AG10803 (cell line): ENCODE results near the gene BICDL2.

Experiments used
- DNase-seq: peaks from one replicate; pipeline ENCODE4 v3.0.0; 2010; ENCODE audit warnings: low read depth
- H3K4me3 ChIP-seq: 2 replicates; pipeline ENCODE4 v1.5.1; 2011; ENCODE audit warnings: mild to moderate bottlenecking, low read length, control low read depth
- TF ChIP-seq, protein P1 (sequence below): conservative IDR thresholded peaks from 2 replicates; pipeline ENCODE4 v1.5.1; 2011; ENCODE audit warnings: mild to moderate bottlenecking, low read length, control low read depth, inconsistent platforms

The BICDL2 gene

DNA sequence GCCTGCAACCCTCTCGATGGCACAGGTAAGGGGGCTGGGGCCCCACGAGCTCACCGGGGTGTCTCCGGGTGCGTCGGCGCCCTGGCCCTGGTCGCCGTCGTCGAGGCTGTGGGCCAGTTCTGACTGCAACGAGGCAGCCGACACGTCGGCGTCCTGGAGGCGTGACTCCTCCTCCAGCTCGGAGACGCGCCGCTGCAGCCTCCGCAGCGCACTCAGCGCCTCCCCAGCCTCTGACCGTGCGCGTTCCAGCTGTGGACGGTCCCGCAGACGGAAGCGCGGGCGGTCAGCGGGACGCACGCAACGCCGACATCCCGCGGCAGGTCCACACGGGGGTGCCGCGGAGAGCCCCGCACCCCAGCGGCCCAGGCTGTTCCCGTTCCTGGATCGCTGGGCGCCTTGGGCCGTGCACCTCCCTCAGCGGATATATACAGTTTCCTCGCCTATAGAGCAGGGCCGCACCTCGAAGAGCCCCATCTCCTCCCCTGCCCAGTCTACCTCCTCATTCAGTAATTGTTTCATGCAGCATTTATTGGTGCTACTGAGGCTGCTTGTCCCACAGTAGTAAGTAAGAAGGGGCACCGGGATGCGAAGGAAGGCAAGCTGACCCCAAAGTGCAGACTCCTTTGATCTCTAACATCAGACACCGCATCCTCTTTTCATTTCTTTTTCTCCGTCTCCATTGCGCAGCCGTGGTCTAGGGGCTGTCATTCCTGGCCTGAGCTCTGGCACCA, 7.1 kb downstream of the BICDL2 start:
- peak overlapping the region; percentile 7; the same call in 1 of the 2 replicates for H3K4me3 ChIP-seq
- peak; percentile 41 for DNase-seq
- TF ChIP-seq, protein P1, sequence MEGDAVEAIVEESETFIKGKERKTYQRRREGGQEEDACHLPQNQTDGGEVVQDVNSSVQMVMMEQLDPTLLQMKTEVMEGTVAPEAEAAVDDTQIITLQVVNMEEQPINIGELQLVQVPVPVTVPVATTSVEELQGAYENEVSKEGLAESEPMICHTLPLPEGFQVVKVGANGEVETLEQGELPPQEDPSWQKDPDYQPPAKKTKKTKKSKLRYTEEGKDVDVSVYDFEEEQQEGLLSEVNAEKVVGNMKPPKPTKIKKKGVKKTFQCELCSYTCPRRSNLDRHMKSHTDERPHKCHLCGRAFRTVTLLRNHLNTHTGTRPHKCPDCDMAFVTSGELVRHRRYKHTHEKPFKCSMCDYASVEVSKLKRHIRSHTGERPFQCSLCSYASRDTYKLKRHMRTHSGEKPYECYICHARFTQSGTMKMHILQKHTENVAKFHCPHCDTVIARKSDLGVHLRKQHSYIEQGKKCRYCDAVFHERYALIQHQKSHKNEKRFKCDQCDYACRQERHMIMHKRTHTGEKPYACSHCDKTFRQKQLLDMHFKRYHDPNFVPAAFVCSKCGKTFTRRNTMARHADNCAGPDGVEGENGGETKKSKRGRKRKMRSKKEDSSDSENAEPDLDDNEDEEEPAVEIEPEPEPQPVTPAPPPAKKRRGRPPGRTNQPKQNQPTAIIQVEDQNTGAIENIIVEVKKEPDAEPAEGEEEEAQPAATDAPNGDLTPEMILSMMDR: no peak

DNA sequence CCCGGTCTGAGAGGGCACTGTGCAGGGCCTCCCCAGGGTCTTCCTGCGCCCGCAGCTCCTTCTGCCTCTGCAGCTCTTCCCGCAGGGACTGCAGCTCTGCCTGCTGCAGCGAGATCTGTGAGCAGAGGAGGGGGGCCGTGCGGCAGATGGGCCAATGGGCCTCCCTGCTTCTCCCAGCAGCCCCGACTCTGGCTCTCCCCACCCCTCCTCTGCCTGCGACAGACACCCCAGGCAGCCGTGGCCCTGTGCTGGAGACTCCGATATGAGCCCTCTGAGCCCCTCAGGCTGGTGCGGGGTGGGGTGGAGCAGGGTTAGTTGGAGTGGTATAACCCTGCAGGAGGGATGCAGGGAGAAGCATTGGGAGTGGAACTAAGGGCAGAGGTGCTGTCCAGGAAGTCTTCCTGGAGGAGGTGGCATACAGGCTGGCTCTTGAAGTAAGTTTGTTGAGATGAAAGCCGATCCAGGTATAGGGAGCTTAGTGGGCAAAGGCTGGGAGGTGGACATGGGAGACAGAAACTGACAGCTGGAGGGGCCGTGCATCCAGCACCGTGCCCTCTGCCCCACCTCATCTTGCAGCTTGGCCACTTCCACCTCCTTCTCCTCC, 7.9 kb downstream of the BICDL2 start:
- H3K4me3 ChIP-seq: no peak overlapping the region
- DNase-seq: no peak
- TF ChIP-seq, protein P1: no peak

DNA sequence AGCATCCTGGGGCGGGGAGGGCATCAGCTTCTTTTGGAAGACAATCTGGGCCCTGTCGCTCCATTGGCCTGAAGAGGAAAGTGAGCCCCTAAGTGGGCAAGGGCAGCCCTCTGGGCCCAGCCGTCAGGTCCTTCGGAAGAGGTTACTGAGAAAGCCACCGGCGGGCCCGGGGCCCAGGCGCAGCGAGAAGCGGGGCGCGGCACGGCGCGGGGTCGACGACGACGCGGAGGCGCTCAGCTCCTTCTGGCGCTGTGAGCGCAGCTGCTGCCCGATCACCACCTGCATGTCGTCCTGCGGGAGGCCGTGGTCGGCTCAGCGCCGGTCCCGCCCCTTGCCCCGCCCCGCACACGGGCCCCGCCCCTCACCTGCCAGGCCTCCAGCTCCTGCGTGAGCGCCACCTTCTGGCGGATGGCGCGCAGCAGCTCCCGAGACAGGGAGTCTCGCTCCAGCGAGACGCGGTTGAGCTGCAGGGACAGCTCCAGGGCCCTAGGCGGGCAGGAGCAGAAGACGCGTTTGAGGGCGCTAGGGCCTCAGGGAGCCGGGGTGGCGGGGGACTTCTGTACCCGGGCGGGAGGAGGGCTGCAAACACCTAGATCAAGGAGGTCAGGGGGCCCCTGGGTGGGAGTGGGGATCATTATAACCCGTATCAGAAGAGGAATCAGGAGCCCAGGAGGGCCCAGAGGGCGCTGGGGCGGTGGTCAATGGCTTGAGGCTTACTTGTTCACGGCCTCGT, 8.6 kb downstream of the BICDL2 start:
- TF ChIP-seq, protein P1: peak; percentile 51
- peak; percentile 46 for DNase-seq
- H3K4me3 ChIP-seq: no peak overlapping the region

DNA sequence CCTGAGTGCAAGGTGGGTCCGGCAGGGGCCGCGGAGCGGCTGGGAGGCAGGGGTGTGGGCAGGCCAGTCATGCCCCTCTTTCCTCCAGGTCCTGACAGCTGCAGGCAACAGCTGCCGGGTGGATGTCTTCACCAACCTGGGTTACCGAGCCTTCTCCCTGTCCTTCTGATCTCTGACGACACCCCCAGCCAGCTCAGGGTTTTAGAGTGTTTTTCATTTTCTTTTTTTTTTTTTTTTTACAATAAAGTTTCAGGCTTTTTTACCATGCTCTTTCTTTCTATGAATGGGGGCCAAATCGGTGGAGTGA, 9.3 kb downstream of the BICDL2 start:
- no peak overlapping the region for H3K4me3 ChIP-seq
- TF ChIP-seq, protein P1: no peak
- no peak for DNase-seq

DNA sequence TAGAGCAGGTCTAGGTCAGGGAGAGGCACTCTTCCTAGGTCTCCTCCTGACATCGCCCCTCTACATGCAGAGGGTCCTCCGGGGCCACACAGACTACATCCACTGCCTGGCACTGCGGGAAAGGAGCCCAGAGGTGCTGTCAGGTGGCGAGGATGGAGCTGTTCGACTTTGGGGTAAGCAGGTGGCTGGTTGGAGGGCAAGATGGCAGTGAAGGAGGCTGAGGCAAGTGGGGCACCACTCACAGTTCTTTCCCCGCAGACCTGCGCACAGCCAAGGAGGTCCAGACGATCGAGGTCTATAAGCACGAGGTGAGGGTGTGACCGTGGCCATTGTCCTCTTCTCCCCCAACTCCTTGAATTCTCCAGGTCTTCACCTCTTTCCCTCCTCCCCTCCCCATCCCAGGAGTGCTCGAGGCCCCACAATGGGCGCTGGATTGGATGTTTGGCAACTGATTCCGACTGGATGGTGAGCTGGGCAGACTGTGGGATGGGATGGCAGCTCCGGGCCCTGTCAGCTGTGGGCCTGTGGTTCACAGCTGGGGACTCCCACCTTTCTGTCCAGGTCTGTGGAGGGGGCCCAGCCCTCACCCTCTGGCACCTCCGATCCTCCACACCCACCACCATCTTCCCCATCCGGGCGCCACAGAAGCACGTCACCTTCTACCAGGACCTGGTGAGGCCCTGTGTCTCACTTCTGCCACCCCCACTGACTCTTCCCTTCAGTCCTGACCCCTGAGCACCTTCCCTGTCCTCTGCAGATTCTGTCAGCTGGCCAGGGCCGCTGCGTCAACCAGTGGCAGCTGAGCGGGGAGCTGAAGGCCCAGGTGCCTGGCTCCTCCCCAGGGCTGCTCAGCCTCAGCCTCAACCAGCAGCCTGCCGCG, 9.9 kb downstream of the BICDL2 start:
- no peak for DNase-seq
- TF ChIP-seq, protein P1: no peak
- no peak overlapping the region for H3K4me3 ChIP-seq

DNA sequence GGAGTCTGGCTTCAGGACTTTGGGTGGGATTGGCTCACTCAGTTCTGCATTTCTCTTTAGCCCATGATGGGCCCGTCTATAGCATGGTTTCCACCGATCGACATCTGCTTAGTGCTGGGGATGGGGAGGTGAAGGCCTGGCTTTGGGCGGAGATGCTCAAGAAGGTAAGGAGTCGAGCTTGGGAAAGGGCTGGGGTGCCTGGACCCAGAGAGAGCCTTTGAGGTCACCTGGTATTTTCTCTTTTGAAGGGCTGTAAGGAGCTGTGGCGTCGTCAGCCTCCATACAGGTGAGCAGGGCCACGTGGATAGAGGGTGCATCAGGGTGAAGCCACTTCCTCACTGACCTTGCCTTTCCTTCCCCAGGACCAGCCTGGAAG, 10.8 kb downstream of the BICDL2 start:
- no peak for DNase-seq
- TF ChIP-seq, protein P1: no peak

More for the DNA sequence above, 10.8 kb downstream of the BICDL2 start:
- H3K4me3 ChIP-seq: no peak overlapping the region
